ENCODE data around the gene ABCF1.

Gene ABCF1

GRCh38 chr6:30635834-30636233 lies 64.6 kb downstream of the ABCF1 start:
- DNase-seq (ENCODE audit: low read depth), result no peak
- no peak for TF ChIP-seq CTCF (IDR thresholded peaks at IDR 0.05; ENCODE audit: low read length, missing control alignments)
- no peak overlapping the region for H3K4me3 ChIP-seq (replicated peaks; ENCODE audit: low read depth, low read length)

- no peak for TF ChIP-seq CTCF (IDR thresholded peaks at IDR 0.05; ENCODE audit: low read length, missing control alignments)
- no peak overlapping the region for H3K4me3 ChIP-seq (replicated peaks; ENCODE audit: low read depth, low read length)
- DNase-seq (ENCODE audit: low read depth), result no peak
Observed at GRCh38 chr6:30640481-30640880, 69.2 kb downstream of the ABCF1 start.

GRCh38 chr6:30641048-30641447 lies 69.8 kb downstream of the ABCF1 start:
- no peak for DNase-seq (ENCODE audit: low read depth)
- no peak overlapping the region for H3K4me3 ChIP-seq (replicated peaks; ENCODE audit: low read depth, low read length)
- TF ChIP-seq CTCF (IDR thresholded peaks at IDR 0.05; ENCODE audit: low read length, missing control alignments), result no peak
